BE2C (cell line): ENCODE measurements around the gene KRT76.

Source experiments
- DNase-seq: peaks from one replicate; pipeline ENCODE4 v3.0.0-alpha.2; 2020
- H3K27me3 ChIP-seq: fragments of 250-450 bp; sonication (Bioruptor Pico); 2 replicates; pipeline ENCODE4 v1.5.1; 2020; ENCODE audit warnings: mild to moderate bottlenecking
- H3K36me3 ChIP-seq: fragments of 250-450 bp; sonication (Bioruptor Pico); 2 replicates; pipeline ENCODE4 v1.5.1; 2020; ENCODE audit warnings: mild to moderate bottlenecking
- H3K4me1 ChIP-seq: fragments of 250-450 bp; sonication (Bioruptor Pico); 2 replicates; pipeline ENCODE4 v1.5.1; 2020
- H3K4me3 ChIP-seq: 2 replicates; pipeline ENCODE4 v1.5.1; 2011; ENCODE audit warnings: low read depth, low read length
- H3K9me3 ChIP-seq: fragments of 250-450 bp; sonication (Bioruptor Pico); 2 replicates; pipeline ENCODE4 v1.5.1; 2020
- CTCF ChIP-seq: IDR thresholded peaks from 2 replicates; pipeline ENCODE4 v1.5.1; 2012; ENCODE audit warnings: mild to moderate bottlenecking, low read depth, low read length

Gene KRT76

GRCh38 chr12:52818388-52818787 is 41.2 kb upstream of the KRT76 start:
- Histone ChIP-seq H3K27me3 (peaks cover 40% of the 10 kb centered on the region), H3K9me3 (no peaks in the 10 kb centered on the region), H3K36me3 (no peaks in the 10 kb centered on the region), H3K4me1 (no peaks in the 10 kb centered on the region), H3K4me3 (no peak overlapping the region)
- TF ChIP-seq CTCF: no peak
- DNase-seq: no peak

GRCh38 chr12:52817699-52818238 is 40.6 kb upstream of the KRT76 start:
- TF ChIP-seq CTCF: no peak
- peaks cover 36% of the 10 kb centered on the region for H3K27me3 ChIP-seq
- no peaks in the 10 kb centered on the region for H3K36me3 ChIP-seq
- no peaks in the 10 kb centered on the region for H3K9me3 ChIP-seq
- DNase-seq: no peak
- H3K4me1 ChIP-seq: no peaks in the 10 kb centered on the region
- no peak overlapping the region for H3K4me3 ChIP-seq

- DNase-seq: no peak
- Histone ChIP-seq H3K4me3 (no peak overlapping the region), H3K9me3 (no peaks in the 10 kb centered on the region), H3K27me3 (peaks cover 36% of the 10 kb centered on the region), H3K36me3 (no peaks in the 10 kb centered on the region), H3K4me1 (no peaks in the 10 kb centered on the region)
- TF ChIP-seq CTCF: no peak
Measured at GRCh38 chr12:52817003-52817698, 40.0 kb upstream of the KRT76 start.

- peaks cover 28% of the 10 kb centered on the region for H3K27me3 ChIP-seq
- no peak overlapping the region for H3K4me3 ChIP-seq
- H3K36me3 ChIP-seq: no peaks in the 10 kb centered on the region
- no peak for TF ChIP-seq CTCF
- no peaks in the 10 kb centered on the region for H3K4me1 ChIP-seq
- DNase-seq: no peak
- H3K9me3 ChIP-seq: no peaks in the 10 kb centered on the region
Measured at GRCh38 chr12:52815676-52816588, 38.8 kb upstream of the KRT76 start.

- Histone ChIP-seq H3K4me1 (no peaks in the 10 kb centered on the region), H3K4me3 (no peak overlapping the region), H3K27me3 (peaks cover 20% of the 10 kb centered on the region), H3K36me3 (no peaks in the 10 kb centered on the region), H3K9me3 (no peaks in the 10 kb centered on the region)
- no peak for DNase-seq
- no peak for TF ChIP-seq CTCF
Measured at GRCh38 chr12:52815161-52815560, 38.0 kb upstream of the KRT76 start.
